H1 (cell line): ENCODE measurements around the gene IREB2. TPM values are rescaled to one million over a fixed set of nuclear protein-coding genes. Genes with fewer than 3 reads are reported as not detected.

ENCODE experiments used
- CTCF ChIA-PET: fragments of 300-600 bp; sonication (Branson Sonifier 250); formaldehyde crosslinking; loops from one replicate; lab custom pipeline; 2021; ENCODE audit not compliant: partially characterized antibody; lab: Charles Lee
- POLR2A ChIA-PET: fragments of 300-600 bp; sonication (Branson Sonifier 250); formaldehyde crosslinking; loops from one replicate; lab custom pipeline; 2021; ENCODE audit warnings: inconsistent platforms; ENCODE audit not compliant: partially characterized antibody; lab: Charles Lee
- DNase-seq, 2 experiments: peaks; one replicate each; pipeline versions ENCODE4 v3.0.0 to v3.0.0-alpha.2; 2010 to 2022; ENCODE audit warnings: low spot score in 2 of 2, low read depth in 1 of 2, mixed read lengths in 1 of 2
- FAIRE-seq: peaks from 2 replicates; lab custom pipeline; 2011; peaks lifted over from hg19 to GRCh38; lab: Jason Lieb, UNC
- H2AFZ ChIP-seq: 2 replicates; pipeline ENCODE4 v1.8.1; 2012; ENCODE audit warnings: low read length, inconsistent platforms
- H2AK5ac ChIP-seq: 2 replicates; pipeline ENCODE4 v1.6.1; 2013; ENCODE audit warnings: low read depth, low read length
- H2BK120ac ChIP-seq: replicated peaks from 2 replicates; pipeline ENCODE3; 2013; ENCODE audit warnings: low read depth, low read length, inconsistent platforms
- H2BK12ac ChIP-seq: 2 replicates; pipeline ENCODE4 v1.6.1; 2013; ENCODE audit warnings: low read depth, low read length
- H2BK15ac ChIP-seq: 2 replicates; pipeline ENCODE4 v1.6.1; 2013; ENCODE audit warnings: low read length
- H2BK20ac ChIP-seq: 2 replicates; pipeline ENCODE4 v1.6.1; 2013; ENCODE audit warnings: low read length
- H2BK5ac ChIP-seq: 2 replicates; pipeline ENCODE4 v1.6.1; 2013; ENCODE audit warnings: low read depth, low read length
- H3K14ac ChIP-seq: 2 replicates; pipeline ENCODE4 v1.6.1; 2013; ENCODE audit warnings: inconsistent platforms; ENCODE audit not compliant: insufficient read length
- H3K18ac ChIP-seq: 2 replicates; pipeline ENCODE4 v1.6.1; 2013; ENCODE audit warnings: low read length; ENCODE audit errors: extremely low read depth
- H3K23ac ChIP-seq: 2 replicates; pipeline ENCODE4 v1.6.1; 2013; ENCODE audit warnings: inconsistent platforms; ENCODE audit not compliant: insufficient read length
- H3K23me2 ChIP-seq: 2 replicates; pipeline ENCODE4 v1.6.1; 2013; ENCODE audit warnings: low read depth, low read length
- H3K27ac ChIP-seq: 2 replicates; pipeline ENCODE4 v1.6.1; 2011; ENCODE audit warnings: low read depth, low read length, inconsistent platforms
- H3K27me3 ChIP-seq, 4 experiments: replicated peaks in 1 of 4; 1 replicate in 1 of 4; 2 replicates in 3 of 4; pipeline versions ENCODE4 v1.6.1 to v1.8.1; 2011 to 2013; ENCODE audit warnings: low read length in 3 of 4, mild to moderate bottlenecking in 3 of 4, inconsistent platforms in 2 of 4, mixed read lengths in 2 of 4, moderate library complexity in 1 of 4; ENCODE audit not compliant: control insufficient read depth in 3 of 4, insufficient read depth in 3 of 4; ENCODE audit errors: extremely low read depth in 1 of 4
- H3K36me3 ChIP-seq, 4 experiments: 2 replicates each; pipeline versions ENCODE4 v1.6.1 to v1.8.1; 2011 to 2013; ENCODE audit warnings: mild to moderate bottlenecking in 4 of 4, low read length in 3 of 4, moderate library complexity in 2 of 4, control low read depth in 1 of 4, inconsistent platforms in 1 of 4; ENCODE audit not compliant: insufficient read depth in 4 of 4, control insufficient read depth in 2 of 4
- H3K4ac ChIP-seq: replicated peaks from 2 replicates; pipeline ENCODE3; 2013; ENCODE audit warnings: low read length, low read depth, mixed read lengths, inconsistent platforms; ENCODE audit not compliant: insufficient read length
- H3K4me1 ChIP-seq, 4 experiments: replicated peaks in 1 of 4; 1 replicate in 1 of 4; 2 replicates in 3 of 4; pipeline versions ENCODE4 v1.6.1 to v1.8.1; 2011 to 2013; ENCODE audit warnings: low read length in 3 of 4, inconsistent platforms in 2 of 4, mixed read lengths in 1 of 4; ENCODE audit not compliant: insufficient read depth in 4 of 4, control insufficient read depth in 3 of 4
- H3K4me2 ChIP-seq, 2 experiments: 2 replicates each; pipeline versions ENCODE4 v1.6.1 to v1.8.1; 2011 to 2013; ENCODE audit warnings: low read depth in 2 of 2, low read length in 2 of 2, control low read depth in 1 of 2, inconsistent platforms in 1 of 2, mild to moderate bottlenecking in 1 of 2; ENCODE audit not compliant: insufficient read depth in 1 of 2
- H3K4me3 ChIP-seq, 4 experiments: fragments of 200-600, 300-600 bp in 1 of 4; sonication (generic), shearing (Covaris generic), sonication (Bioruptor Twin) in 1 of 4; 2 replicates each; pipeline versions ENCODE4 v1.5.1 to v1.8.1; 2011 to 2016; ENCODE audit warnings: low read length in 4 of 4, low read depth in 3 of 4, control low read depth in 2 of 4, inconsistent platforms in 2 of 4, mild to moderate bottlenecking in 2 of 4, mixed read lengths in 1 of 4, moderate library complexity in 1 of 4; ENCODE audit not compliant: insufficient read depth in 2 of 4; ENCODE audit errors: extremely low read depth in 1 of 4
- H3K56ac ChIP-seq: replicated peaks from 2 replicates; pipeline ENCODE3; 2013; ENCODE audit warnings: low read depth, mild to moderate bottlenecking, mixed read lengths, low read length, inconsistent platforms; ENCODE audit not compliant: insufficient read length
- H3K79me1 ChIP-seq: 2 replicates; pipeline ENCODE4 v1.6.1; 2013; ENCODE audit warnings: low read depth, low read length, control low read depth
- H3K79me2 ChIP-seq, 2 experiments: 2 replicates each; pipeline versions ENCODE4 v1.6.1 to v1.8.1; 2012 to 2013; ENCODE audit warnings: low read length in 2 of 2, mild to moderate bottlenecking in 2 of 2, inconsistent platforms in 1 of 2; ENCODE audit not compliant: insufficient read depth in 2 of 2, control insufficient read depth in 1 of 2
- H3K9ac ChIP-seq, 4 experiments: replicated peaks in 1 of 4; 1 replicate in 1 of 4; 2 replicates in 3 of 4; pipeline versions ENCODE4 v1.6.1 to v1.8.1; 2011 to 2013; ENCODE audit warnings: low read depth in 3 of 4, low read length in 3 of 4, control low read depth in 2 of 4, mild to moderate bottlenecking in 2 of 4, moderate library complexity in 2 of 4, inconsistent platforms in 1 of 4; ENCODE audit errors: extremely low read depth in 1 of 4
- H3K9me3 ChIP-seq, 2 experiments: 2 replicates each; pipeline versions ENCODE4 v1.6.1 to v1.8.1; 2012 to 2013; ENCODE audit warnings: mild to moderate bottlenecking in 2 of 2, moderate library complexity in 2 of 2, control low read depth in 1 of 2, inconsistent platforms in 1 of 2, low read depth in 1 of 2, low read length in 1 of 2, mixed read lengths in 1 of 2; ENCODE audit not compliant: insufficient read depth in 2 of 2
- H4K20me1 ChIP-seq, 2 experiments: replicated peaks in 1 of 2; 2 replicates each; pipeline versions ENCODE3 to v1.8.1; 2011 to 2013; ENCODE audit warnings: inconsistent platforms in 2 of 2, low read length in 2 of 2, mild to moderate bottlenecking in 1 of 2; ENCODE audit not compliant: insufficient read depth in 2 of 2, control insufficient read depth in 1 of 2
- H4K5ac ChIP-seq: 2 replicates; pipeline ENCODE4 v1.6.1; 2013; ENCODE audit warnings: low read length, low read depth, mixed read lengths, inconsistent platforms; ENCODE audit not compliant: insufficient read length
- H4K8ac ChIP-seq: 2 replicates; pipeline ENCODE4 v1.8.0; 2013; ENCODE audit warnings: mild to moderate bottlenecking, moderate library complexity, low read length, inconsistent platforms; ENCODE audit not compliant: insufficient read depth; ENCODE audit errors: extremely low read depth
- H4K91ac ChIP-seq: replicated peaks from 2 replicates; pipeline ENCODE3; 2013; ENCODE audit warnings: low read length, mixed read lengths, inconsistent platforms; ENCODE audit not compliant: insufficient read length
- CREB1 ChIP-seq: IDR thresholded peaks from 2 replicates; pipeline ENCODE4 v1.6.1; 2012; ENCODE audit warnings: inconsistent platforms
- EGR1 ChIP-seq: IDR thresholded peaks from 2 replicates; pipeline ENCODE4 v1.6.1; 2011; ENCODE audit warnings: low read depth, low read length, borderline replicate concordance
- HDAC6 ChIP-seq: IDR thresholded peaks from one replicate; pipeline ENCODE4 v1.7.1; 2012; ENCODE audit warnings: low read depth, mild to moderate bottlenecking, inconsistent platforms, low read length, moderate library complexity
- MAFK ChIP-seq: IDR thresholded peaks from 2 replicates; pipeline ENCODE4 v1.6.1; 2012; ENCODE audit warnings: low read depth, mild to moderate bottlenecking, improper control_type of control experiment, low read length
- PHF8 ChIP-seq: fragments of 200-600 bp; sonication (generic); conservative IDR thresholded peaks from 2 replicates; pipeline ENCODE4 v1.7.1; 2012; ENCODE audit warnings: low read depth, mild to moderate bottlenecking, inconsistent platforms, low read length, moderate library complexity
- RFX5 ChIP-seq: IDR thresholded peaks from 2 replicates; pipeline ENCODE4 v1.6.1; 2011; ENCODE audit warnings: low read depth, low read length, improper control_type of control experiment, borderline replicate concordance
- RXRA ChIP-seq: IDR thresholded peaks from 2 replicates; pipeline ENCODE4 v1.6.1; 2011; ENCODE audit warnings: low read depth, mild to moderate bottlenecking, low read length, moderate library complexity; ENCODE audit not compliant: insufficient read depth
- SIX5 ChIP-seq: IDR thresholded peaks from 2 replicates; pipeline ENCODE4 v1.6.1; 2011; ENCODE audit warnings: mild to moderate bottlenecking, low read depth, low read length
- SUZ12 ChIP-seq: fragments of 200-600 bp; sonication (generic); IDR thresholded peaks from 2 replicates; pipeline ENCODE4 v1.6.1; 2012; ENCODE audit warnings: mild to moderate bottlenecking, inconsistent platforms, low read length, moderate library complexity, mixed read lengths
- TAF7 ChIP-seq: optimal IDR thresholded peaks from 2 replicates; pipeline ENCODE3; 2011; ENCODE audit warnings: low read depth, mild to moderate bottlenecking, inconsistent platforms, low read length, moderate library complexity, borderline replicate concordance
- YY1 ChIP-seq: IDR thresholded peaks from 2 replicates; pipeline ENCODE4 v1.6.1; 2011; ENCODE audit warnings: low read depth, mild to moderate bottlenecking, low read length
- WGBS, 2 experiments: shearing (Covaris generic) in 1 of 2; methylation state at CpG; one replicate each; pipeline versions ENCODE4 v1.1.6 to v1.1.7; 2013 to 2015; ENCODE audit warnings: low lambda C conversion rate in 2 of 2, mixed read lengths in 2 of 2, inconsistent platforms in 1 of 2, low coverage in 1 of 2, missing lambda C conversion rate in 1 of 2; ENCODE audit not compliant: insufficient replicate concordance in 2 of 2, insufficient coverage in 1 of 2, insufficient read length in 1 of 2; ENCODE audit errors: extremely low coverage in 1 of 2, missing lambda C conversion rate in 1 of 2; 5-methylcytosine and 5-hydroxymethylcytosine counted together
- polyA plus RNA-seq, 7 experiments: library from polyadenylated mRNA; depleted of rRNA in 3 of 7; stranded (reverse) in 5 of 7; unstranded in 2 of 7; fragments of >200 nt in 5 of 7; fragments of 200-250 nt in 2 of 7; gene quantifications; 1 replicate in 5 of 7; 2 replicates in 1 of 7; 4 replicates in 1 of 7; pipeline versions ENCODE4 v1.2.1 to v1.2.3, GENCODE V29; 2011 to 2013; ENCODE audit warnings: missing spikeins in 2 of 7, mixed read lengths in 2 of 7
- total RNA-seq: library from RNA; stranded (reverse); fragmentation: NEBNext Ultra II Directional; extraction: Animal tissue kit (Norgen Biotek cat#: 25700); gene quantifications from 2 replicates; pipeline ENCODE4 v1.2.1, GENCODE V29; 2021

Gene IREB2
- total and polyA plus RNA-seq, 2 of the 8 experiments (the other 6 are each of a cell fraction or from before 2014, with no cell fraction given), result 21.0 to 103 TPM

GRCh38 chr15:78446551-78446950 is 8.5 kb downstream of the IREB2 start:
- H2AK5ac ChIP-seq, result no peak overlapping the region
- DNase-seq, result no peak
- H4K5ac ChIP-seq, result no peak overlapping the region
- H4K8ac ChIP-seq, result no peak overlapping the region
- no peak overlapping the region for H3K23ac ChIP-seq
- H3K23me2 ChIP-seq, result no peaks in the 10 kb centered on the region
- H3K9ac ChIP-seq, result no peak overlapping the region; a peak in 1 of 7 replicates
- no peak overlapping the region for H3K4me3 ChIP-seq
- no peak overlapping the region for H3K18ac ChIP-seq
- no peak overlapping the region for H3K4me2 ChIP-seq
- no peak overlapping the region for H2BK12ac ChIP-seq
- POLR2A ChIA-PET, result interaction anchor here (1.2 to 1.4 kb wide), 3 partner anchors 11 to 39 kb away, joined by 3 to 5 read pairs (median 3); no protein-coding TSS in a partner anchor
- H2BK120ac ChIP-seq, result no peak overlapping the region
- H3K14ac ChIP-seq, result no peak overlapping the region
- no peak overlapping the region for H2BK15ac ChIP-seq
- no peak for FAIRE-seq
- peaks cover 11% of the 10 kb centered on the region in 2 experiments for H4K20me1 ChIP-seq
- peaks cover 16% of the 10 kb centered on the region for H3K79me1 ChIP-seq
- H3K36me3 ChIP-seq, result peaks cover 2 to 37% (median 23%) of the 10 kb centered on the region in 4 experiments; a peak in 6 of 8 replicates
- H2AFZ ChIP-seq, result no peak overlapping the region
- no peak overlapping the region for H4K91ac ChIP-seq
- no peak overlapping the region for H2BK5ac ChIP-seq
- H3K27ac ChIP-seq, result no peak overlapping the region
- H3K56ac ChIP-seq, result no peak overlapping the region
- H3K79me2 ChIP-seq, result peaks cover 17 to 96% of the 10 kb centered on the region in 2 experiments
- no peaks in the 10 kb centered on the region for H3K27me3 ChIP-seq
- CTCF ChIA-PET, result interaction anchor here (0.6 to 1.3 kb wide), 3 partner anchors 40 to 57 kb away, joined by 3 read pairs; no protein-coding TSS in a partner anchor
- WGBS, 2 experiments, result 95% methylated on average over 3 of the region's 3 CpGs; no CpG with 5 or more reads in 1 of the 2 experiments
- no peak overlapping the region for H3K4ac ChIP-seq
- H2BK20ac ChIP-seq, result no peak overlapping the region
- H3K9me3 ChIP-seq, result no peaks in the 10 kb centered on the region
- H3K4me1 ChIP-seq, result no peaks in the 10 kb centered on the region
- TF ChIP-seq HDAC6, result no peak
- TF ChIP-seq RFX5, result no peak
- no peak for TF ChIP-seq MAFK
- TF ChIP-seq PHF8, result no peak
- TF ChIP-seq TAF7, result no peak
- no peak for TF ChIP-seq EGR1
- TF ChIP-seq CREB1, result no peak
- no peak for TF ChIP-seq YY1
- no peak for TF ChIP-seq SUZ12
- TF ChIP-seq SIX5, result no peak
- TF ChIP-seq RXRA, result no peak
